OCI-LY7 (cell line): ENCODE results near the gene METTL24.

Experiments used
- EZH2phosphoT487 ChIP-seq: fragments of 200-600 bp; sonication (generic); IDR thresholded peaks from 2 replicates; pipeline ENCODE4 v1.6.1; 2018; ENCODE audit warnings: low read depth, borderline replicate concordance, mild to moderate bottlenecking, mixed run types, antibody characterized with exemption, low read length, moderate library complexity, mixed read lengths
- TF ChIP-seq, protein P1 (sequence below): fragments of 200-600 bp; sonication (generic); conservative IDR thresholded peaks from 2 replicates; pipeline ENCODE4 v1.5.1; 2014; ENCODE audit warnings: mild to moderate bottlenecking, antibody characterized with exemption, low read length, moderate library complexity, mixed read lengths

DNA sequence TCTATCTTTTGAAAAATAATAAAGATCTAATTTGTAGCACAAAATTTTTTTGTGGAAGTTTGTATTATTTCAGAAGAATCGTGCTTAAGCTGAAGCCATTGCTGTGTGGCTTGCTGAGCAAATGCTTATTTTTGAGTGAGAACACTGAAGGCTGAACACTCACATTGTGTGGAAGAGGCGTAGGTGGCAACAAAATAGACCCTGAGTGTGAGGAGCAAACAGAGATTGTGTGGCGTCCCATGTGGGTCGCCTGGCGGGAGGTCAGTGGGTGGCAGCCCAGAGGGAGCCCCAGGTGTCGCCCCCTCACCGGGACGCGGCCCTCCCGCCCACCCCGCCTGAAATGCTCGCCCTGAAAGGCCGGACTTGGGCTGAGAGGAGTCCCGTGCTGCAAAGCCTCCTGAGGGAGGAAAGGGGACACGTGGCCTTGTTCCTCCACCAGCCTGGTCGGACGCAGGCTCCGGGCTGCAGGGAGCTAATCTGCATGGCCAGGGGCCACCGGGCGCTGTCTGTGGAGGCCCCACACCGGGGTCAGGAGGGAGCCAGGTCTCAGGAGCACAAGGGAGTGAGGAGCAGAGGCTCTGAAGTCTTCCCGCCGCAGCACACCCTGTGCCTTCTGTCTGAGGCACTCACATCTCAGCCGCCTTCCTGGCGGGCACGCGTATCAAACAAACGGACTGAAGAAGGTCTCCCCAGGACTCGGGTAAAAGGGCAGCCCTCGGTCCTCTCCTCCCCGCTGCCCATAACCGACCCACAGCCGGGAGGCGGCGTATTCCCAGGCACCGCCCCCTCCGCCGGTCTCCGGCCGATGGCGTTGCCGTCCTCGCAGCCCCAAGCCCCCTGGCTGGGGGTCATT is 41.3 kb upstream of the METTL24 start:
- TF ChIP-seq, protein P1, sequence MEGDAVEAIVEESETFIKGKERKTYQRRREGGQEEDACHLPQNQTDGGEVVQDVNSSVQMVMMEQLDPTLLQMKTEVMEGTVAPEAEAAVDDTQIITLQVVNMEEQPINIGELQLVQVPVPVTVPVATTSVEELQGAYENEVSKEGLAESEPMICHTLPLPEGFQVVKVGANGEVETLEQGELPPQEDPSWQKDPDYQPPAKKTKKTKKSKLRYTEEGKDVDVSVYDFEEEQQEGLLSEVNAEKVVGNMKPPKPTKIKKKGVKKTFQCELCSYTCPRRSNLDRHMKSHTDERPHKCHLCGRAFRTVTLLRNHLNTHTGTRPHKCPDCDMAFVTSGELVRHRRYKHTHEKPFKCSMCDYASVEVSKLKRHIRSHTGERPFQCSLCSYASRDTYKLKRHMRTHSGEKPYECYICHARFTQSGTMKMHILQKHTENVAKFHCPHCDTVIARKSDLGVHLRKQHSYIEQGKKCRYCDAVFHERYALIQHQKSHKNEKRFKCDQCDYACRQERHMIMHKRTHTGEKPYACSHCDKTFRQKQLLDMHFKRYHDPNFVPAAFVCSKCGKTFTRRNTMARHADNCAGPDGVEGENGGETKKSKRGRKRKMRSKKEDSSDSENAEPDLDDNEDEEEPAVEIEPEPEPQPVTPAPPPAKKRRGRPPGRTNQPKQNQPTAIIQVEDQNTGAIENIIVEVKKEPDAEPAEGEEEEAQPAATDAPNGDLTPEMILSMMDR = no peak
- no peak for TF ChIP-seq EZH2phosphoT487
